NCI-H524 (cell line): ENCODE data around the gene E2F2.

ENCODE experiments used
- DNase-seq, 2 experiments: peaks; one replicate each; lab custom pipeline; 2025; lab: John Stamatoyannopoulos, UW

The E2F2 gene

GRCh38 chr1:23483321-23484252 lies 47.4 kb downstream of the E2F2 start, which contains the start of gene ASAP3:
TSS of gene ASAP3 (minus strand) at chr1:23484179. CDS start at chr1:23484133, 46 bp downstream.
- DNase-seq, result no peak

- no peak for DNase-seq
These were observed 49.1 kb downstream of the E2F2 start for GRCh38 chr1:23481904-23482303.

GRCh38 chr1:23481026-23481597 lies 49.9 kb downstream of the E2F2 start:
- DNase-seq, result no peak

GRCh38 chr1:23480187-23481025 lies 50.6 kb downstream of the E2F2 start:
- no peak for DNase-seq

- no peak for DNase-seq
These were observed 51.4 kb downstream of the E2F2 start for GRCh38 chr1:23479666-23479941.

GRCh38 chr1:23478896-23479665 lies 52.0 kb downstream of the E2F2 start:
- DNase-seq, result no peak

GRCh38 chr1:23477359-23478144 lies 53.5 kb downstream of the E2F2 start:
- DNase-seq, result no peak

GRCh38 chr1:23475641-23476040 lies 55.4 kb downstream of the E2F2 start:
- DNase-seq, result no peak

GRCh38 chr1:23475134-23475628 lies 55.9 kb downstream of the E2F2 start:
- DNase-seq, result no peak

- DNase-seq, result no peak
These were observed 57.8 kb downstream of the E2F2 start for GRCh38 chr1:23473037-23473800.

GRCh38 chr1:23472351-23473036 lies 58.5 kb downstream of the E2F2 start:
- DNase-seq, result no peak

GRCh38 chr1:23471473-23472075 lies 59.5 kb downstream of the E2F2 start:
- DNase-seq, result no peak

- DNase-seq, result no peak
These were observed 60.6 kb downstream of the E2F2 start for GRCh38 chr1:23470282-23471070.

- no peak for DNase-seq
These were observed 61.6 kb downstream of the E2F2 start for GRCh38 chr1:23469372-23469982.

GRCh38 chr1:23466423-23466989 lies 64.5 kb downstream of the E2F2 start:
- peak in 1 of 2 experiments; percentile 13 for DNase-seq

- no peak for DNase-seq
These were observed 67.7 kb downstream of the E2F2 start for GRCh38 chr1:23463286-23463685.

- no peak for DNase-seq
These were observed 68.3 kb downstream of the E2F2 start for GRCh38 chr1:23462766-23463165.
